Transverse colon (tissue), 4 donors: ENCODE data around the gene SQOR.

Source experiments
- CTCF ChIP-seq, 5 experiments: fragments of 200-600 bp in 3 of 5; fragments of 450-650 bp in 2 of 5; sonication (generic) in 3 of 5; IDR thresholded peaks; 1 replicate in 2 of 5; 2 replicates in 3 of 5; pipeline ENCODE4 v1.5.1; 2016 to 2017; ENCODE audit warnings: antibody characterized with exemption in 5 of 5, inconsistent platforms in 3 of 5, mild to moderate bottlenecking in 2 of 5, moderate library complexity in 1 of 5
- EP300 ChIP-seq: sonication (generic); formaldehyde crosslinking; IDR thresholded peaks from one replicate; pipeline ENCODE4 v1.6.1; 2017; ENCODE audit warnings: antibody characterized with exemption, low read depth
- POLR2A ChIP-seq: fragments of 450-650 bp; IDR thresholded peaks from one replicate; pipeline ENCODE4 v1.6.1; 2016; ENCODE audit warnings: antibody characterized with exemption, mild to moderate bottlenecking, moderate library complexity
- POLR2AphosphoS5 ChIP-seq, 3 donors: sonication (generic); formaldehyde crosslinking; IDR thresholded peaks; one replicate each; pipeline ENCODE4 v1.6.1; 2016; ENCODE audit warnings: antibody characterized with exemption in 3 of 3

GRCh38 chr15:45594835-45595530, 39.8 kb upstream of the SQOR start:
- TF ChIP-seq CTCF (IDR thresholded peaks at IDR 0.05) (no peak), POLR2AphosphoS5 (IDR thresholded peaks at IDR 0.05) (no peak), POLR2A (no peak), EP300 (no peak)
